NB4 (cell line): ENCODE results near the gene MROH2A.

Experiments
- DNase-seq: peaks from one replicate; pipeline ENCODE4 v3.0.0; 2010; ENCODE audit warnings: low read depth
- H3K4me3 ChIP-seq: one replicate; pipeline ENCODE4 v1.5.1; 2011; ENCODE audit warnings: mild to moderate bottlenecking, low read depth, low read length, moderate library complexity
- CTCF ChIP-seq: IDR thresholded peaks from one replicate; pipeline ENCODE4 v1.5.1; 2012; ENCODE audit warnings: low read depth, low read length
- MAX ChIP-seq: IDR thresholded peaks from 2 replicates; pipeline ENCODE4 v1.6.1; 2011; ENCODE audit warnings: low read depth, low read length
- MYC ChIP-seq: IDR thresholded peaks from 2 replicates; pipeline ENCODE4 v1.6.1; 2011; ENCODE audit warnings: low read depth, low read length
- POLR2A ChIP-seq: IDR thresholded peaks from 2 replicates; pipeline ENCODE4 v1.6.1; 2011; ENCODE audit warnings: mild to moderate bottlenecking; ENCODE audit not compliant: insufficient read length; ENCODE audit errors: extremely low read depth

MROH2A gene

GRCh38 chr2:233847248-233847898 is 69.2 kb downstream of the MROH2A start:
- H3K4me3 ChIP-seq, result no peak overlapping the region
- no peak for DNase-seq
- TF ChIP-seq POLR2A (no peak), MYC (no peak), MAX (no peak), CTCF (no peak)

GRCh38 chr2:233848276-233848675 is 70.1 kb downstream of the MROH2A start:
- TF ChIP-seq CTCF, result no peak
- TF ChIP-seq MYC, result no peak
- TF ChIP-seq MAX, result no peak
- TF ChIP-seq POLR2A, result no peak
- peak; percentile 14 for DNase-seq
- no peak overlapping the region for H3K4me3 ChIP-seq

GRCh38 chr2:233849607-233850271 is 71.6 kb downstream of the MROH2A start:
- no peak overlapping the region for H3K4me3 ChIP-seq
- TF ChIP-seq POLR2A (no peak), MYC (no peak), CTCF (no peak), MAX (no peak)
- peak; percentile 2 for DNase-seq

DNA sequence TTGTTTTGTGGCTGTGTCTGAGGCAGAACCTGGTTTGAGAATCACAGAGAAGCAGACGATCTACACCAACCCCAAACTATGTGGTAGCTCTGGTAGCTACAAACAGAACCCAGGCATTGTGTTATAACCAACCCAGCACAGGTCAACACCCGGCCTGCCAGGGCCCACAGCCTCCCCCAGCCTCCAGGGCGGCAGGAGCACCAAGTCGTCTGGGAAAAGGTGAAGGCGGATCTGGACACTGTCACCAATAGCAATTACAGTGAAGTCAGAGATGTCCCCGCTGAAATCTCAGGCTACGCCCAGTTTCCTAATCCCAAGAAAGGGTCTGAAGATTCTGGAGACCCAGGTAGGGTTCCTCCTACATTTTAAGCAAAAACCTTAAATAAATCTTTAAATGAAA is 72.6 kb downstream of the MROH2A start:
- H3K4me3 ChIP-seq, result peak overlapping the region; percentile 6
- TF ChIP-seq MYC (no peak), POLR2A (no peak), MAX (no peak), CTCF (no peak)
- no peak for DNase-seq

DNA sequence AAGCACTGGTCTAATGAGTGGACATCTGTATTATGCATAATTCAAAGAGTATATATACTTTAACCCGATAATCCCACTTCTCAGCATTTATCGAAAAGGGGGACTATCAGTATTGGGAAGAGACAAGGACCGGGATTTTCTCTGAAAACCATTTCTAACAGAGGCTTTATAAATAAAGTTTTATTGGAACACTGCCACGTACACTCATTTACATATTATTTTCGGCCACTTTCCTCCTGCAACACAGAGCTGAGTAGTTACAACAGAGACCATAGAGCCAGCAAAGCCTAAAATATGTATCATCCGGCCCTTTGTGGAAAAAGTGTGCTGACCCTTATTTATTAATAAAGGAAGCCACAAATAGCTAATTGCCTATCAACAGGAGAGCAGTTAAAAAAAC is 73.0 kb downstream of the MROH2A start:
- peak; percentile 2 for DNase-seq

GRCh38 chr2:233852056-233852455 is 73.9 kb downstream of the MROH2A start:
- DNase-seq, result peak; percentile 19
- no peak for TF ChIP-seq POLR2A
- TF ChIP-seq MAX, result no peak
- no peak for TF ChIP-seq MYC
- TF ChIP-seq CTCF, result no peak
- peak overlapping the region; percentile 99 for H3K4me3 ChIP-seq

More for the DNA sequence above, 73.0 kb downstream of the MROH2A start:
- H3K4me3 ChIP-seq, result peak overlapping the region; percentile 6
- TF ChIP-seq POLR2A, result no peak
